Esophagus squamous epithelium (tissue), 4 donors: ENCODE data around the gene RNASEH2C.

ENCODE experiments used
- POLR2A ChIP-seq, 4 donors: fragments of 450-650 bp; IDR thresholded peaks; one replicate each; pipeline ENCODE4 v1.6.1; 2017; ENCODE audit warnings: antibody characterized with exemption in 4 of 4, mild to moderate bottlenecking in 4 of 4, moderate library complexity in 3 of 4
- TF ChIP-seq, protein P1 (sequence below), 6 experiments: fragments of 450-650 bp in 4 of 6; fragments of 200-600 bp in 2 of 6; sonication (generic) in 2 of 6; IDR thresholded peaks; one replicate each; pipeline ENCODE4 v1.5.1; 2016 to 2019; ENCODE audit warnings: antibody characterized with exemption in 6 of 6, mild to moderate bottlenecking in 4 of 6, moderate library complexity in 4 of 6

DNA sequence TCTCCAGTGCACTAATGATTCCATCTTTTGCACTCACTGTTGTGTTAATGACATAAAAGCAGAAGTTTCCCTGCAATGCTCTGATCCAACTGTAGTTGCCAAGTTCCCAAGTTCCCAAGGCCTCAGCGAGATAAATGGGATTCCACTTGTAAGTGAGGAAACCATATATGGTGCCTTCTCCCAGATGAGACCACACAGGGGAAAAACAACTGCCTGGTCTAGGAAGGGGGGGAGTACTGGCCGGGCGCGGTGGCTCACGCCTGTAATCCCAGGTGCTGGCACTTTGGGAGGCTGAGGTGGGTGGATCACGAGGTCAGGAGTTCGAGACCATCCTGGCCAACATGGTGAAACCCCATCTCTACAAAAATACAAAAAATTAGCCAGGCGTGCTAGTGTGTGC is 34.6 kb downstream of the RNASEH2C start:
- TF ChIP-seq, protein P1, sequence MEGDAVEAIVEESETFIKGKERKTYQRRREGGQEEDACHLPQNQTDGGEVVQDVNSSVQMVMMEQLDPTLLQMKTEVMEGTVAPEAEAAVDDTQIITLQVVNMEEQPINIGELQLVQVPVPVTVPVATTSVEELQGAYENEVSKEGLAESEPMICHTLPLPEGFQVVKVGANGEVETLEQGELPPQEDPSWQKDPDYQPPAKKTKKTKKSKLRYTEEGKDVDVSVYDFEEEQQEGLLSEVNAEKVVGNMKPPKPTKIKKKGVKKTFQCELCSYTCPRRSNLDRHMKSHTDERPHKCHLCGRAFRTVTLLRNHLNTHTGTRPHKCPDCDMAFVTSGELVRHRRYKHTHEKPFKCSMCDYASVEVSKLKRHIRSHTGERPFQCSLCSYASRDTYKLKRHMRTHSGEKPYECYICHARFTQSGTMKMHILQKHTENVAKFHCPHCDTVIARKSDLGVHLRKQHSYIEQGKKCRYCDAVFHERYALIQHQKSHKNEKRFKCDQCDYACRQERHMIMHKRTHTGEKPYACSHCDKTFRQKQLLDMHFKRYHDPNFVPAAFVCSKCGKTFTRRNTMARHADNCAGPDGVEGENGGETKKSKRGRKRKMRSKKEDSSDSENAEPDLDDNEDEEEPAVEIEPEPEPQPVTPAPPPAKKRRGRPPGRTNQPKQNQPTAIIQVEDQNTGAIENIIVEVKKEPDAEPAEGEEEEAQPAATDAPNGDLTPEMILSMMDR (IDR thresholded peaks at IDR 0.05): no peak
- TF ChIP-seq POLR2A (IDR thresholded peaks at IDR 0.05): no peak
